ENCODE data around the gene RPTOR.
"Not testable (repeated sequence)": the region's sequence is repeated elsewhere in the genome, so short reads cannot be mapped to it uniquely, and the experiment has no call there.

The RPTOR gene

DNA sequence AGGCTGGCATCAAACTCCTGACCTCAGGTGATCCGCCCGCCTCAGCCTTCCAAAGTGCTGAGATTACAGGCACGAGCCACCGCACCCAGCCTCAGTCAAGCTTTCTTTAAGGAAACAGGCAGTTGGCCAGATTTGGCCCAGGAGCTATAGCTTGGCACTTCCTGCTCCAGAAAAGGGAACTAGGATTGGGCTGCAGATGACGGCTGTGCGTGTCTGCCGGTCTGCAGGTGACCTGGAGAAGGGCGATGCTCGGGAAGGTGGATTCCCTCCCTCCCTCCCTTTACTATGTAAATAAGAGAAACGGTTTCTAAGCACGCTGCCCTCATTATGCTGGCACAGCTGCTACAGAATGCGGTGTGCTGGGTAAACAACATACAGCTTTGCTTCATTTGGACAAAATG, 215.9 kb downstream of the RPTOR start:
- H3K4me3 ChIP-seq (ENCODE audit: low read depth, low read length) = no peak overlapping the region
- no peak for TF ChIP-seq CTCF (IDR thresholded peaks at IDR 0.05; ENCODE audit: low read depth, low read length, missing control alignments)
- no peak for DNase-seq (ENCODE audit: low read depth)

DNA sequence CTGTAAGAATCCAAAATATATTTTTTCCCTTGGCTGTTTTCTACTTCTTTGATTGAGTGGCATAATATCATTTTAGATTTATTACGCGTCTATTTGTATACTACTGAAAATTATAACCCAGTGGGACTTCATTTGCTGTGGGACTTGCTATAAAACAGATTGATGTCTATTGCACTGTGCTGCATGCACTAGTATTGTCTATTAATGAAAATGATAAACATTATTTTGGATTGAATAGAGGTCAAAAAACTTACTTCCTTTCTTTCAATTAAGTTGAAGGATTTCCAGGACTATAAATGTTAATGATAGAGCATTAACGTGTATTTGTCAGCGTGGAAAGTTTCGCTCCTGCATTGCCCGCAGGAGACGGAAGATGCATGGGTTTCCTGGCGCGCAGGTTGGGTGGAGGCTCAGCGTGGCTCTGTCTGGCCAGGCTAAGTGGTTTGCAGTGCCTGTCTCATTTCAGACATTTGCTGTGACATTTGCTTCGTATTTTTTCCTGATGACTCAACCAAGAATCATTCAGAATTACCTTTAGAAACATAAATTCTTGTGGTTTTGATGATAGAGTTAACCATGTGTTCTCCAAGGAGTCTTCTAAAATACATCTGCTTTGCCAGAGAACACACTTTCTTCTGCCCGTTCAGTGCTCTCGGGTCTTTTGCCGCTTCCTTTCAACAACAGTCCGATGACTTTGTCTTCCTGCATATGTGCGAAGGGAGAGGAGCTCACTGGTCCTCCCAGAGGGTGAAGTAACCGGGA, 216.7 kb downstream of the RPTOR start:
- no peak for TF ChIP-seq CTCF (IDR thresholded peaks at IDR 0.05; ENCODE audit: low read depth, low read length, missing control alignments)
- no peak overlapping the region for H3K4me3 ChIP-seq (ENCODE audit: low read depth, low read length)
- DNase-seq (ENCODE audit: low read depth) = no peak

DNA sequence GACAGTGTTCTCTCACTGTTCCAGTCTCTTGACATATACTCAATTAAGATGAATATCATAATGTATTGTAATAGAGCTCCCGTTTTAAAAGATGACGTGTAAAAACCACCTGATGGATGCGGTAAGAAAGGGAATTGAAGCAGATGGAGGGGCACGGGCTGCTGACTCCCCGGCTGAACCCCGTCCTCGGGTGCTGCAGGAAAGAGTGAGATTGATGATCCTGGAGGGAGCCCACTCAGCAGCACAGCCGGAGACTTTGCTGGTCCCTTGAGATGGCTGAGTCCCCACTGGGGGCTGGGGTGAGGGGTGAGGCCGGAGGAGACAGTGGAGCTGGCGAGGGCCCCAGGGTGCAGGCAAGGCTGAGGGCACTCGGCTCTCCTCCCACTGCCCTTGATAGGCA, 217.4 kb downstream of the RPTOR start:
- no peak for DNase-seq (ENCODE audit: low read depth)
- H3K4me3 ChIP-seq (ENCODE audit: low read depth, low read length) = no peak overlapping the region
- TF ChIP-seq CTCF (IDR thresholded peaks at IDR 0.05; ENCODE audit: low read depth, low read length, missing control alignments) = no peak

DNA sequence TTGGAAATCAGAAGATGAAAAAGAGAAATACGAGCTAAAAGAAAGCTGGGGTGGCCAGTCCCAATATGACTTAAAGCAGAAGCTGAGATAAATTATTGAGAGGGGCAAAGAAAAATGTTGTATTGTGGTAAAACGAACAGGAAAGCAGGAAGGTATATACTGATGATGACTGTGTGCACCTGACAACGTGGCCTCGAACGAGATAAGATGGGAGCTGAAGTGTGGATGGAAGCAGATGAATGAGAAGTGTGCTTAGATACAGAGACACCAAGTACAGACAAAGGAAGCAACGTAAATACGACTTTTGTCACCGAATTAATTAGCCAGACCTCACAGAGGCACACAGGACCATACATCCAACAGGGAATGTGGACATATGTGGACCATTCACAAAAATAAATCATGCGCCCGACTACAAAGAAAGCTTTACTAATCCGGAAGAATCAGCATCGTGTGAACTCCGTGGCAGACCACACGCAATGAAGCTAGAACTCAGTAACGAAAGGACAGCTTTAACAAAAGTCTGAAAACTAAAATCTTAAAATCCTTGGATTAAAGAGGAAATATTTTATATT, 218.7 kb downstream of the RPTOR start:
- TF ChIP-seq CTCF (IDR thresholded peaks at IDR 0.05; ENCODE audit: low read depth, low read length, missing control alignments) = no peak
- DNase-seq (ENCODE audit: low read depth) = no peak
- no peak overlapping the region for H3K4me3 ChIP-seq (ENCODE audit: low read depth, low read length)

DNA sequence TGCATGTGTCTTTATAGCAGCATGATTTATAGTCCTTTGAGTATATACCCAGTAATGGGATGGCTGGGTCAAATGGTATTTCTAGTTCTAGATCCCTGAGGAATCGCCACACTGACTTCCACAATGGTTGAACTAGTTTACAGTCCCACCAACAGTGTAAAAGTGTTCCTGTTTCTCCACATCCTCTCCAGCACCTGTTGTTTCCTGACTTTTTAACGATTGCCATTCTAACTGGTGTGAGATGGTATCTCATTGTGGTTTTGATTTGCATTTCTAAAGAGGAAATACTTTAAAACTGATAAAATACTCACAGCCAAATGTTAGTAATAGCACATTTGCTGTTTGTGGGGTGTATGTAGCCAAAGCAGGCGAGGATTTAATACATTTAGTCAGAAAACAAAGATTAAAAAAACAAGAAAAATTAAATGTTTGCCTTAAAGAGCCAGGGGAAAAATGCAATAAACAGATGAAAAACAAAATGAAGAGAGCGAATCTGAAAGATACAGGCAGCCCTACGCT, 220.0 kb downstream of the RPTOR start:
- not testable (repeated sequence) for DNase-seq (ENCODE audit: low read depth); H3K4me3 ChIP-seq (ENCODE audit: low read depth, low read length)

- TF ChIP-seq CTCF (IDR thresholded peaks at IDR 0.05; ENCODE audit: low read depth, low read length, missing control alignments) = no peak
- DNase-seq (ENCODE audit: low read depth) = no peak
- H3K4me3 ChIP-seq (ENCODE audit: low read depth, low read length) = no peak overlapping the region
Observed at GRCh38 chr17:80765241-80765961, 220.8 kb downstream of the RPTOR start.

GRCh38 chr17:80766290-80766855, 221.7 kb downstream of the RPTOR start:
- TF ChIP-seq CTCF (IDR thresholded peaks at IDR 0.05; ENCODE audit: low read depth, low read length, missing control alignments) = no peak
- no peak overlapping the region for H3K4me3 ChIP-seq (ENCODE audit: low read depth, low read length)
- DNase-seq (ENCODE audit: low read depth) = no peak

Data from GM12864 (cell line).